ENCODE results near the gene ZNF558. TPM values are rescaled to one million over a fixed set of nuclear protein-coding genes. Genes with fewer than 3 reads are reported as not detected.

ZNF558 gene
- total and polyA plus RNA-seq, 2 experiments from 2014 or later = 3.5 to 5.7 TPM

DNA sequence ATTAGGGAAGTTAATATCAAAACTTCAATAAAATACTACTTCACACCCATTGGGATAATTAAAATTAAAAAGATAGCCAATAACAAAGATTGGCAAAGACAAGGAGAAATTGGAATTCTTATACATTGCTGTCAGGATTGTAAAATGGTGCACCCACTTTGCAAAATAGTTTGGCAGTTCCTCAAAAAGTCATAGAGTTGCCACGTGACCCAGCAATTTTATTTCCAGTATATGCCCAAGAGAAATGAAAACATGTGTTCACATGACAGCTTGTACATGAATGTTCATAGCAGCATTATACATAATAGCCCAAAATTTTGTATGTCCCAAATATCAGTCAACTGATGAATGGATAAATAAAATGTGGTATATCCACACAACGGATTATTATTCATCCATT lies 3.3 kb upstream of the ZNF558 start (continued):
- TF ChIP-seq, protein P1, sequence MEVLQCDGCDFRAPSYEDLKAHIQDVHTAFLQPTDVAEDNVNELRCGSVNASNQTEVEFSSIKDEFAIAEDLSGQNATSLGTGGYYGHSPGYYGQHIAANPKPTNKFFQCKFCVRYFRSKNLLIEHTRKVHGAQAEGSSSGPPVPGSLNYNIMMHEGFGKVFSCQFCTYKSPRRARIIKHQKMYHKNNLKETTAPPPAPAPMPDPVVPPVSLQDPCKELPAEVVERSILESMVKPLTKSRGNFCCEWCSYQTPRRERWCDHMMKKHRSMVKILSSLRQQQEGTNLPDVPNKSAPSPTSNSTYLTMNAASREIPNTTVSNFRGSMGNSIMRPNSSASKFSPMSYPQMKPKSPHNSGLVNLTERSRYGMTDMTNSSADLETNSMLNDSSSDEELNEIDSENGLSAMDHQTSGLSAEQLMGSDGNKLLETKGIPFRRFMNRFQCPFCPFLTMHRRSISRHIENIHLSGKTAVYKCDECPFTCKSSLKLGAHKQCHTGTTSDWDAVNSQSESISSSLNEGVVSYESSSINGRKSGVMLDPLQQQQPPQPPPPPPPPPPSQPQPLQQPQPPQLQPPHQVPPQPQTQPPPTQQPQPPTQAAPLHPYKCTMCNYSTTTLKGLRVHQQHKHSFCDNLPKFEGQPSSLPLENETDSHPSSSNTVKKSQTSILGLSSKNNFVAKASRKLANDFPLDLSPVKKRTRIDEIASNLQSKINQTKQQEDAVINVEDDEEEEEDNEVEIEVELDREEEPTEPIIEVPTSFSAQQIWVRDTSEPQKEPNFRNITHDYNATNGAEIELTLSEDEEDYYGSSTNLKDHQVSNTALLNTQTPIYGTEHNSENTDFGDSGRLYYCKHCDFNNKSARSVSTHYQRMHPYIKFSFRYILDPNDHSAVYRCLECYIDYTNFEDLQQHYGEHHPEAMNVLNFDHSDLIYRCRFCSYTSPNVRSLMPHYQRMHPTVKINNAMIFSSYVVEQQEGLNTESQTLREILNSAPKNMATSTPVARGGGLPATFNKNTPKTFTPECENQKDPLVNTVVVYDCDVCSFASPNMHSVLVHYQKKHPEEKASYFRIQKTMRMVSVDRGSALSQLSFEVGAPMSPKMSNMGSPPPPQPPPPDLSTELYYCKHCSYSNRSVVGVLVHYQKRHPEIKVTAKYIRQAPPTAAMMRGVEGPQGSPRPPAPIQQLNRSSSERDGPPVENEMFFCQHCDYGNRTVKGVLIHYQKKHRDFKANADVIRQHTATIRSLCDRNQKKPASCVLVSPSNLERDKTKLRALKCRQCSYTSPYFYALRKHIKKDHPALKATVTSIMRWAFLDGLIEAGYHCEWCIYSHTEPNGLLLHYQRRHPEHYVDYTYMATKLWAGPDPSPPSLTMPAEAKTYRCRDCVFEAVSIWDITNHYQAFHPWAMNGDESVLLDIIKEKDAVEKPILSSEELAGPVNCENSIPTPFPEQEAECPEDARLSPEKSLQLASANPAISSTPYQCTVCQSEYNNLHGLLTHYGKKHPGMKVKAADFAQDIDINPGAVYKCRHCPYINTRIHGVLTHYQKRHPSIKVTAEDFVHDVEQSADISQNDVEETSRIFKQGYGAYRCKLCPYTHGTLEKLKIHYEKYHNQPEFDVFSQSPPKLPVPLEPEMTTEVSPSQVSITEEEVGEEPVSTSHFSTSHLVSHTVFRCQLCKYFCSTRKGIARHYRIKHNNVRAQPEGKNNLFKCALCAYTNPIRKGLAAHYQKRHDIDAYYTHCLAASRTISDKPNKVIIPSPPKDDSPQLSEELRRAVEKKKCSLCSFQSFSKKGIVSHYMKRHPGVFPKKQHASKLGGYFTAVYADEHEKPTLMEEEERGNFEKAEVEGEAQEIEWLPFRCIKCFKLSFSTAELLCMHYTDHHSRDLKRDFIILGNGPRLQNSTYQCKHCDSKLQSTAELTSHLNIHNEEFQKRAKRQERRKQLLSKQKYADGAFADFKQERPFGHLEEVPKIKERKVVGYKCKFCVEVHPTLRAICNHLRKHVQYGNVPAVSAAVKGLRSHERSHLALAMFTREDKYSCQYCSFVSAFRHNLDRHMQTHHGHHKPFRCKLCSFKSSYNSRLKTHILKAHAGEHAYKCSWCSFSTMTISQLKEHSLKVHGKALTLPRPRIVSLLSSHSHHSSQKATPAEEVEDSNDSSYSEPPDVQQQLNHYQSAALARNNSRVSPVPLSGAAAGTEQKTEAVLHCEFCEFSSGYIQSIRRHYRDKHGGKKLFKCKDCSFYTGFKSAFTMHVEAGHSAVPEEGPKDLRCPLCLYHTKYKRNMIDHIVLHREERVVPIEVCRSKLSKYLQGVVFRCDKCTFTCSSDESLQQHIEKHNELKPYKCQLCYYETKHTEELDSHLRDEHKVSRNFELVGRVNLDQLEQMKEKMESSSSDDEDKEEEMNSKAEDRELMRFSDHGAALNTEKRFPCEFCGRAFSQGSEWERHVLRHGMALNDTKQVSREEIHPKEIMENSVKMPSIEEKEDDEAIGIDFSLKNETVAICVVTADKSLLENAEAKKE (CRISPR knock-in tag; IDR thresholded peaks at IDR 0.05) = no peak
- TF ChIP-seq NANOG (IDR thresholded peaks at IDR 0.05; ENCODE audit: borderline replicate concordance) (no peak), STAT1 (IDR thresholded peaks at IDR 0.05; ENCODE audit: unreplicated experiment) (no peak)

- Mint-ChIP-seq H3K27ac (no peak overlapping the region), H3K4me1 (no peaks in the 10 kb centered on the region), H3K9me3 (peaks cover 94% of the 10 kb centered on the region), H3K27me3 (ENCODE audit: insufficient read depth, low read depth, poor library complexity) (peaks cover 5% of the 10 kb centered on the region), H3K36me3 (ENCODE audit: low read depth) (peaks cover 46% of the 10 kb centered on the region), H3K4me3 (no peak overlapping the region)
- H3K36me3 ChIP-seq (ENCODE audit: insufficient read depth) = no peaks in the 10 kb centered on the region
- peak overlapping the region; percentile 60 for H3K4me3 ChIP-seq
- no peaks in the 10 kb centered on the region for H3K79me2 ChIP-seq (replicated peaks; ENCODE audit: insufficient read depth)
- no peak for ATAC-seq
- peak; percentile 21 for DNase-seq (ENCODE audit: low spot score)
- H3K9me2 ChIP-seq (ENCODE audit: insufficient read depth) = no peaks in the 10 kb centered on the region
- no peaks in the 10 kb centered on the region for H4K20me1 ChIP-seq (replicated peaks; ENCODE audit: insufficient read depth)
- peak overlapping the region; percentile 77 for H3K4me2 ChIP-seq
- H3F3A ChIP-seq (replicated peaks; ENCODE audit: low read depth) = no peaks in the 10 kb centered on the region
- H2AFZ ChIP-seq = peak overlapping the region; percentile 38; the same call in 1 of the 2 replicates
- H3K27ac ChIP-seq (ENCODE audit: low read depth) = no peak overlapping the region
- no peaks in the 10 kb centered on the region for H3K27me3 ChIP-seq (ENCODE audit: insufficient read depth)
- no peaks in the 10 kb centered on the region for H3K4me1 ChIP-seq (ENCODE audit: insufficient read depth)
- TF ChIP-seq ETS1 (IDR thresholded peaks at IDR 0.05) = no peak
- TF ChIP-seq STAT1 (IDR thresholded peaks at IDR 0.05; ENCODE audit: unreplicated experiment) = no peak
- TF ChIP-seq JUNB (IDR thresholded peaks at IDR 0.05; ENCODE audit: unreplicated experiment) = no peak
- TF ChIP-seq POLR2AphosphoS5 (IDR thresholded peaks at IDR 0.05; ENCODE audit: low read depth) = no peak
- TF ChIP-seq ZNF114 (CRISPR knock-in tag; IDR thresholded peaks at IDR 0.05) = no peak
- TF ChIP-seq EZH2 (IDR thresholded peaks at IDR 0.05; ENCODE audit: low read depth, unreplicated experiment) = no peak
- TF ChIP-seq CREB1 (CRISPR knock-in tag; IDR thresholded peaks at IDR 0.05; ENCODE audit: low read depth) = no peak
- no peak for TF ChIP-seq EZH2phosphoT487 (IDR thresholded peaks at IDR 0.05; ENCODE audit: unreplicated experiment)
- TF ChIP-seq, protein P2, sequence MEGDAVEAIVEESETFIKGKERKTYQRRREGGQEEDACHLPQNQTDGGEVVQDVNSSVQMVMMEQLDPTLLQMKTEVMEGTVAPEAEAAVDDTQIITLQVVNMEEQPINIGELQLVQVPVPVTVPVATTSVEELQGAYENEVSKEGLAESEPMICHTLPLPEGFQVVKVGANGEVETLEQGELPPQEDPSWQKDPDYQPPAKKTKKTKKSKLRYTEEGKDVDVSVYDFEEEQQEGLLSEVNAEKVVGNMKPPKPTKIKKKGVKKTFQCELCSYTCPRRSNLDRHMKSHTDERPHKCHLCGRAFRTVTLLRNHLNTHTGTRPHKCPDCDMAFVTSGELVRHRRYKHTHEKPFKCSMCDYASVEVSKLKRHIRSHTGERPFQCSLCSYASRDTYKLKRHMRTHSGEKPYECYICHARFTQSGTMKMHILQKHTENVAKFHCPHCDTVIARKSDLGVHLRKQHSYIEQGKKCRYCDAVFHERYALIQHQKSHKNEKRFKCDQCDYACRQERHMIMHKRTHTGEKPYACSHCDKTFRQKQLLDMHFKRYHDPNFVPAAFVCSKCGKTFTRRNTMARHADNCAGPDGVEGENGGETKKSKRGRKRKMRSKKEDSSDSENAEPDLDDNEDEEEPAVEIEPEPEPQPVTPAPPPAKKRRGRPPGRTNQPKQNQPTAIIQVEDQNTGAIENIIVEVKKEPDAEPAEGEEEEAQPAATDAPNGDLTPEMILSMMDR (conservative IDR thresholded peaks at IDR 0.05; ENCODE audit: low read depth in 2 of 2) = no peak
- no peak for TF ChIP-seq ZNF331 (CRISPR knock-in tag; IDR thresholded peaks at IDR 0.05; ENCODE audit: low read depth)
- no peak for TF ChIP-seq NANOG (IDR thresholded peaks at IDR 0.05; ENCODE audit: borderline replicate concordance)
- TF ChIP-seq, protein P3, sequence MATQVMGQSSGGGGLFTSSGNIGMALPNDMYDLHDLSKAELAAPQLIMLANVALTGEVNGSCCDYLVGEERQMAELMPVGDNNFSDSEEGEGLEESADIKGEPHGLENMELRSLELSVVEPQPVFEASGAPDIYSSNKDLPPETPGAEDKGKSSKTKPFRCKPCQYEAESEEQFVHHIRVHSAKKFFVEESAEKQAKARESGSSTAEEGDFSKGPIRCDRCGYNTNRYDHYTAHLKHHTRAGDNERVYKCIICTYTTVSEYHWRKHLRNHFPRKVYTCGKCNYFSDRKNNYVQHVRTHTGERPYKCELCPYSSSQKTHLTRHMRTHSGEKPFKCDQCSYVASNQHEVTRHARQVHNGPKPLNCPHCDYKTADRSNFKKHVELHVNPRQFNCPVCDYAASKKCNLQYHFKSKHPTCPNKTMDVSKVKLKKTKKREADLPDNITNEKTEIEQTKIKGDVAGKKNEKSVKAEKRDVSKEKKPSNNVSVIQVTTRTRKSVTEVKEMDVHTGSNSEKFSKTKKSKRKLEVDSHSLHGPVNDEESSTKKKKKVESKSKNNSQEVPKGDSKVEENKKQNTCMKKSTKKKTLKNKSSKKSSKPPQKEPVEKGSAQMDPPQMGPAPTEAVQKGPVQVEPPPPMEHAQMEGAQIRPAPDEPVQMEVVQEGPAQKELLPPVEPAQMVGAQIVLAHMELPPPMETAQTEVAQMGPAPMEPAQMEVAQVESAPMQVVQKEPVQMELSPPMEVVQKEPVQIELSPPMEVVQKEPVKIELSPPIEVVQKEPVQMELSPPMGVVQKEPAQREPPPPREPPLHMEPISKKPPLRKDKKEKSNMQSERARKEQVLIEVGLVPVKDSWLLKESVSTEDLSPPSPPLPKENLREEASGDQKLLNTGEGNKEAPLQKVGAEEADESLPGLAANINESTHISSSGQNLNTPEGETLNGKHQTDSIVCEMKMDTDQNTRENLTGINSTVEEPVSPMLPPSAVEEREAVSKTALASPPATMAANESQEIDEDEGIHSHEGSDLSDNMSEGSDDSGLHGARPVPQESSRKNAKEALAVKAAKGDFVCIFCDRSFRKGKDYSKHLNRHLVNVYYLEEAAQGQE (IDR thresholded peaks at IDR 0.05; ENCODE audit: unreplicated experiment) = no peak
These were observed 322 bp downstream of the ZNF558 start for GRCh38 chr19:8831832-8832131.

All from GM23338 (cell line).